Measurements from ENCODE around the gene SNX19. TPM values are rescaled to one million over a fixed set of nuclear protein-coding genes. Genes with fewer than 3 reads are reported as not detected.

The SNX19 gene
- polyA plus RNA-seq, 1 of the 3 experiments (the other 2 are of a cell fraction) = 16.6 TPM

DNA sequence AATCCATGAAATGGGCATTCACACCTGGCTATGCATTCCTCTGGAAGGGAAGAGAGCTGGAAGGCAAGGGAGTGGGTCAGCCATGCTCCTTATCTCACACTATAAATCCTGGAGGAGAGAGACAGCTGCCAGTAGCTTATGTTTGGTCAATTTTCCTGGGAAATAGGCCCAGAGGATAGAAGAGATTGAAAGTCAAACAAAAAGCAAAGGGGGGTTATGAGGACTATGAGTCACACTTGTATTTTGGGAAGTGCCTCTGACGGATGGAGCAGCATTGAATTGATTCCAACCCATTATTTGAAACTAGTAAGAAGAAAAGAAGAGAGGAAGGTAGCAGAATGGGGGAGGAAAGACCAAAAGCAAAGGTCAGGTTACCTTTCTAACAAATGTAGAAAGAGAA is 25.0 kb downstream of the SNX19 start:
- ChIA-PET CTCF (interaction anchor here (1.2 to 2.3 kb wide), 3 partner anchors 25 to 460 kb away, joined by 4 to 16 read pairs (median 5); partner anchors contain the start of gene SNX19), POLR2A (no interaction called here)
- no peak overlapping the region for H3K4me3 ChIP-seq (ENCODE audit: low read depth in 2 of 2, low read length in 1 of 2)
- H2AFZ ChIP-seq (ENCODE audit: low read depth) = no peak overlapping the region
- no peak for TF ChIP-seq YY1 (IDR thresholded peaks at IDR 0.05; ENCODE audit: low read depth)
- TF ChIP-seq, protein P1, sequence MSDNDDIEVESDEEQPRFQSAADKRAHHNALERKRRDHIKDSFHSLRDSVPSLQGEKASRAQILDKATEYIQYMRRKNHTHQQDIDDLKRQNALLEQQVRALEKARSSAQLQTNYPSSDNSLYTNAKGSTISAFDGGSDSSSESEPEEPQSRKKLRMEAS (IDR thresholded peaks at IDR 0.05; ENCODE audit: low read depth) = no peak
- no peak for TF ChIP-seq FOXM1 (IDR thresholded peaks at IDR 0.05; ENCODE audit: low read depth)
- TF ChIP-seq TCF12 (IDR thresholded peaks at IDR 0.05) = no peak
- TF ChIP-seq CHD2 (IDR thresholded peaks at IDR 0.05; ENCODE audit: low read length, partially characterized antibody) = no peak
- no peak for TF ChIP-seq RFX5 (IDR thresholded peaks at IDR 0.05; ENCODE audit: low read length)
- no peak for TF ChIP-seq RAD21 (IDR thresholded peaks at IDR 0.05; ENCODE audit: low read length)
- no peak for TF ChIP-seq NRF1 (IDR thresholded peaks at IDR 0.05; ENCODE audit: low read depth, low read length)
- TF ChIP-seq MEF2A (IDR thresholded peaks at IDR 0.05; ENCODE audit: borderline replicate concordance, low read depth) = no peak
- TF ChIP-seq, protein P2, sequence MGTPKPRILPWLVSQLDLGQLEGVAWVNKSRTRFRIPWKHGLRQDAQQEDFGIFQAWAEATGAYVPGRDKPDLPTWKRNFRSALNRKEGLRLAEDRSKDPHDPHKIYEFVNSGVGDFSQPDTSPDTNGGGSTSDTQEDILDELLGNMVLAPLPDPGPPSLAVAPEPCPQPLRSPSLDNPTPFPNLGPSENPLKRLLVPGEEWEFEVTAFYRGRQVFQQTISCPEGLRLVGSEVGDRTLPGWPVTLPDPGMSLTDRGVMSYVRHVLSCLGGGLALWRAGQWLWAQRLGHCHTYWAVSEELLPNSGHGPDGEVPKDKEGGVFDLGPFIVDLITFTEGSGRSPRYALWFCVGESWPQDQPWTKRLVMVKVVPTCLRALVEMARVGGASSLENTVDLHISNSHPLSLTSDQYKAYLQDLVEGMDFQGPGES (IDR thresholded peaks at IDR 0.05; ENCODE audit: low read depth, low read length) = no peak
- no peaks in the 10 kb centered on the region for H4K20me1 ChIP-seq (ENCODE audit: insufficient read depth)
- no peaks in the 10 kb centered on the region for H3K4me1 ChIP-seq (ENCODE audit: control insufficient read depth in 1 of 2, insufficient read depth in 2 of 2, low read depth in 1 of 2, low read length in 1 of 2)
- H3K27ac ChIP-seq (ENCODE audit: low read depth in 2 of 2, low read length in 1 of 2) = no peak overlapping the region
- H3K27me3 ChIP-seq (ENCODE audit: insufficient read depth) = no peaks in the 10 kb centered on the region
- H3K9ac ChIP-seq = no peak overlapping the region
- H3K4me2 ChIP-seq = no peak overlapping the region
- H3K36me3 ChIP-seq (replicated peaks in 1 of 2; ENCODE audit: control insufficient read depth in 1 of 2, insufficient read depth in 2 of 2, low read length in 1 of 2) = peaks cover 60 to 90% of the 10 kb centered on the region in 2 experiments
- peaks cover 3% of the 10 kb centered on the region; the same call in 1 of the 2 replicates for H3K79me2 ChIP-seq (ENCODE audit: insufficient read depth)
- H3K9me2 ChIP-seq = no peaks in the 10 kb centered on the region
- H3K9me3 ChIP-seq = no peaks in the 10 kb centered on the region
- DNase-seq = no peak
- H3F3A ChIP-seq (replicated peaks; ENCODE audit: insufficient read depth) = no peaks in the 10 kb centered on the region
- WGBS (ENCODE audit: low lambda C conversion rate) = 54% methylated on average over 1 of the region's 1 CpG

DNA sequence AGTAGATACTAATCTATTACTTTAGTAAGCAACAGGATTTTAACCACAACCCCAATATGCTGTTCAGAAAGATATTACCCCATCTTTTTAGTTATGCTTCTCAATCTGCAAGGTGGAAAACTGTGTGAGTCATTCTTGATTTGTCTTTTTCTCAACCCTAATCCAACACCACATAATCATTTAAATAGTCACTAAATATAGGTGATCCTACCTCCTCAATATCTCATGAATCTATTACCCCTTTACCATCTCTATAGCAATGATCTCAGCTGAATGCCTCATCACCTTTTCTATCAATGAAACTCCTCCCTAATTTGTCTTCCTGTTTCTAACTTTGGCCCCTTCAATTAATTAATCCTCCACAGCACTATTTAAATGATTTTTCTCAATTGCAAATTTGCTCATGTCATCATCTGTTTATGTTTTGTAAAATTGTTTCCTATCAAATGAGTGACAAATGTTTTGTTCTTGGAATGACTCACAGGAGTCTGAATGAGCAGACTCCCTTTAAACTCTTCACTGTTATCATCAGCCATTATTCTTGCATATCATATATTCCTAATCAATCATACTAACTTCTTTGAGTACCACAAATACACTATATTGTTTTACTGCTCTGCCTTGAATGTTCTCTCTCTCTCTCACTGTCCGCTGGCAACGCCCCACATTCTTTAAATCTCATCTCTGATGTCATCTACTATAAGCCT is 26.1 kb downstream of the SNX19 start:
- CTCF ChIA-PET = interaction anchor here (1.2 to 1.7 kb wide), 3 partner anchors 26 to 459 kb away, joined by 4 to 11 read pairs (median 5); partner anchors contain the start of gene SNX19
- POLR2A ChIA-PET = no interaction called here
- H2AFZ ChIP-seq (ENCODE audit: low read depth) = no peak overlapping the region
- no peaks in the 10 kb centered on the region for H4K20me1 ChIP-seq (ENCODE audit: insufficient read depth)
- no peak overlapping the region for H3K9ac ChIP-seq
- peaks cover 3% of the 10 kb centered on the region; the same call in 1 of the 2 replicates for H3K79me2 ChIP-seq (ENCODE audit: insufficient read depth)
- H3K4me1 ChIP-seq (ENCODE audit: control insufficient read depth in 1 of 2, insufficient read depth in 2 of 2, low read depth in 1 of 2, low read length in 1 of 2) = no peaks in the 10 kb centered on the region
- no peak overlapping the region for H3K27ac ChIP-seq (ENCODE audit: low read depth in 2 of 2, low read length in 1 of 2)
- no peak overlapping the region for H3K4me2 ChIP-seq
- WGBS (ENCODE audit: low lambda C conversion rate) = 88% methylated on average over 2 of the region's 2 CpGs
- no peaks in the 10 kb centered on the region for H3K9me3 ChIP-seq
- no peaks in the 10 kb centered on the region for H3K27me3 ChIP-seq (ENCODE audit: insufficient read depth)
- H3K9me2 ChIP-seq = no peaks in the 10 kb centered on the region
- no peak for DNase-seq
- no peaks in the 10 kb centered on the region for H3F3A ChIP-seq (replicated peaks; ENCODE audit: insufficient read depth)
- H3K4me3 ChIP-seq (ENCODE audit: low read depth in 2 of 2, low read length in 1 of 2) = no peak overlapping the region
- peaks cover 56 to 90% of the 10 kb centered on the region in 2 experiments for H3K36me3 ChIP-seq (replicated peaks in 1 of 2; ENCODE audit: control insufficient read depth in 1 of 2, insufficient read depth in 2 of 2, low read length in 1 of 2)
- TF ChIP-seq TCF12 (IDR thresholded peaks at IDR 0.05) (no peak), JUND (IDR thresholded peaks at IDR 0.05) (no peak), MEF2A (IDR thresholded peaks at IDR 0.05; ENCODE audit: borderline replicate concordance, low read depth) (no peak), RAD21 (IDR thresholded peaks at IDR 0.05; ENCODE audit: low read length) (no peak), TEAD4 (IDR thresholded peaks at IDR 0.05; ENCODE audit: borderline replicate concordance, insufficient read depth) (no peak), ELF1 (IDR thresholded peaks at IDR 0.05) (no peak), NFIC (IDR thresholded peaks at IDR 0.05; ENCODE audit: borderline replicate concordance) (no peak), FOSL2 (IDR thresholded peaks at IDR 0.05; ENCODE audit: borderline replicate concordance, low read depth) (no peak), POLR2AphosphoS5 (IDR thresholded peaks at IDR 0.05; ENCODE audit: low read depth, low read length) (no peak), RCOR1 (IDR thresholded peaks at IDR 0.05; ENCODE audit: low read length) (no peak), EZH2phosphoT487 (IDR thresholded peaks at IDR 0.05; ENCODE audit: borderline replicate concordance, low read depth) (no peak), RXRA (IDR thresholded peaks at IDR 0.05; ENCODE audit: borderline replicate concordance, low read depth) (no peak), NRF1 (IDR thresholded peaks at IDR 0.05; ENCODE audit: low read depth, low read length) (no peak)
- TF ChIP-seq, protein P3, sequence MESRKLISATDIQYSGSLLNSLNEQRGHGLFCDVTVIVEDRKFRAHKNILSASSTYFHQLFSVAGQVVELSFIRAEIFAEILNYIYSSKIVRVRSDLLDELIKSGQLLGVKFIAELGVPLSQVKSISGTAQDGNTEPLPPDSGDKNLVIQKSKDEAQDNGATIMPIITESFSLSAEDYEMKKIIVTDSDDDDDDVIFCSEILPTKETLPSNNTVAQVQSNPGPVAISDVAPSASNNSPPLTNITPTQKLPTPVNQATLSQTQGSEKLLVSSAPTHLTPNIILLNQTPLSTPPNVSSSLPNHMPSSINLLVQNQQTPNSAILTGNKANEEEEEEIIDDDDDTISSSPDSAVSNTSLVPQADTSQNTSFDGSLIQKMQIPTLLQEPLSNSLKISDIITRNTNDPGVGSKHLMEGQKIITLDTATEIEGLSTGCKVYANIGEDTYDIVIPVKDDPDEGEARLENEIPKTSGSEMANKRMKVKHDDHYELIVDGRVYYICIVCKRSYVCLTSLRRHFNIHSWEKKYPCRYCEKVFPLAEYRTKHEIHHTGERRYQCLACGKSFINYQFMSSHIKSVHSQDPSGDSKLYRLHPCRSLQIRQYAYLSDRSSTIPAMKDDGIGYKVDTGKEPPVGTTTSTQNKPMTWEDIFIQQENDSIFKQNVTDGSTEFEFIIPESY (IDR thresholded peaks at IDR 0.05; ENCODE audit: borderline replicate concordance, low read depth) = no peak
- TF ChIP-seq, protein P2 (IDR thresholded peaks at IDR 0.05; ENCODE audit: low read depth, low read length) = no peak
- TF ChIP-seq, protein P4, sequence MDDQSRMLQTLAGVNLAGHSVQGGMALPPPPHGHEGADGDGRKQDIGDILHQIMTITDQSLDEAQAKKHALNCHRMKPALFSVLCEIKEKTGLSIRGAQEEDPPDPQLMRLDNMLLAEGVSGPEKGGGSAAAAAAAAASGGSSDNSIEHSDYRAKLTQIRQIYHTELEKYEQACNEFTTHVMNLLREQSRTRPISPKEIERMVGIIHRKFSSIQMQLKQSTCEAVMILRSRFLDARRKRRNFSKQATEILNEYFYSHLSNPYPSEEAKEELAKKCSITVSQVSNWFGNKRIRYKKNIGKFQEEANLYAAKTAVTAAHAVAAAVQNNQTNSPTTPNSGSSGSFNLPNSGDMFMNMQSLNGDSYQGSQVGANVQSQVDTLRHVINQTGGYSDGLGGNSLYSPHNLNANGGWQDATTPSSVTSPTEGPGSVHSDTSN (IDR thresholded peaks at IDR 0.05) = no peak

Measured in SK-N-SH (cell line).